Measurements from ENCODE around the gene LY6G5C. TPM values are rescaled to one million over a fixed set of nuclear protein-coding genes. Genes with fewer than 3 reads are reported as not detected.

Gene LY6G5C
- total RNA-seq, 3 donors from 2014 or later = 0.33 to 1.9 (median 0.64) TPM

GRCh38 chr6:31702405-31702818, 21.5 kb upstream of the LY6G5C start:
- TF ChIP-seq CTCF (IDR thresholded peaks at IDR 0.05) (no peak), POLR2A (IDR thresholded peaks at IDR 0.05) (no peak), POLR2AphosphoS5 (IDR thresholded peaks at IDR 0.05) (no peak)
- H3K4me1 ChIP-seq = peaks cover 4 to 17% of the 10 kb centered on the region in 2 donors
- no peaks in the 10 kb centered on the region for H3K9me3 ChIP-seq
- no peaks in the 10 kb centered on the region for H3K27me3 ChIP-seq
- intact Hi-C loops (cut with DNase I; ENCODE audit: low total_unique reads) = loop anchor here (1.0 to 10.0 kb wide), 2 partner anchors 16 to 62 kb away; partner anchors contain the start of gene SAPCD1
- no peaks in the 10 kb centered on the region for H3K36me3 ChIP-seq
- no peak for DNase-seq (ENCODE audit: low spot score in 2 of 2)
- peak overlapping the region; percentile 79 to 90 (median 86) for H3K4me3 ChIP-seq
- peak overlapping the region; percentile 98 to 99 for H3K27ac ChIP-seq

GRCh38 chr6:31701666-31702404, 21.0 kb upstream of the LY6G5C start:
- peak overlapping the region; percentile 5 to 99 for H3K27ac ChIP-seq
- intact Hi-C loops (cut with DNase I; ENCODE audit: low total_unique reads) = loop anchor here (1.0 to 10.0 kb wide), 2 partner anchors 16 to 63 kb away; partner anchors contain the start of gene SAPCD1

GRCh38 chr6:31700740-31701401, 20.0 kb upstream of the LY6G5C start:
- H3K27me3 ChIP-seq = no peaks in the 10 kb centered on the region
- H3K4me3 ChIP-seq = peak overlapping the region in 1 of 3 donors; percentile 90
- no peak overlapping the region for H3K27ac ChIP-seq
- peaks cover 4 to 17% of the 10 kb centered on the region in 2 donors for H3K4me1 ChIP-seq
- no peak for TF ChIP-seq CTCF (IDR thresholded peaks at IDR 0.05)
- TF ChIP-seq POLR2A (IDR thresholded peaks at IDR 0.05) = no peak
- no peak for TF ChIP-seq POLR2AphosphoS5 (IDR thresholded peaks at IDR 0.05)
- no peaks in the 10 kb centered on the region for H3K36me3 ChIP-seq
- intact Hi-C loops (cut with DNase I; ENCODE audit: low total_unique reads) = loop anchor here (10.0 kb wide), 1 partner anchor 64 kb away; the partner anchor contains the start of gene SAPCD1
- DNase-seq (ENCODE audit: low spot score in 2 of 2) = no peak
- no peaks in the 10 kb centered on the region for H3K9me3 ChIP-seq

More at GRCh38 chr6:31701666-31702404, 21.0 kb upstream of the LY6G5C start:
- DNase-seq (ENCODE audit: low spot score in 2 of 2) = no peak
- H3K4me3 ChIP-seq = peak overlapping the region; percentile 79 to 90 (median 86)
- H3K9me3 ChIP-seq = no peaks in the 10 kb centered on the region
- no peaks in the 10 kb centered on the region for H3K27me3 ChIP-seq
- H3K36me3 ChIP-seq = no peaks in the 10 kb centered on the region
- peaks cover 4 to 17% of the 10 kb centered on the region in 2 donors for H3K4me1 ChIP-seq
- no peak for TF ChIP-seq POLR2AphosphoS5 (IDR thresholded peaks at IDR 0.05)
- TF ChIP-seq CTCF (IDR thresholded peaks at IDR 0.05) = no peak

- intact Hi-C loops (cut with DNase I; ENCODE audit: low total_unique reads) = loop anchor here (10.0 kb wide), 1 partner anchor 257 kb away; the partner anchor contains the start of genes NELFE and SKIC2
- no peaks in the 10 kb centered on the region for H3K27me3 ChIP-seq
- H3K9me3 ChIP-seq = no peaks in the 10 kb centered on the region
- no peak for DNase-seq (ENCODE audit: low spot score in 2 of 2)
- peak overlapping the region in 1 of 2 donors; percentile 1 for H3K27ac ChIP-seq
- H3K4me3 ChIP-seq = no peak overlapping the region
- peaks cover 4 to 11% of the 10 kb centered on the region in 2 donors for H3K4me1 ChIP-seq
- no peak for TF ChIP-seq CTCF (IDR thresholded peaks at IDR 0.05)
- TF ChIP-seq POLR2A (IDR thresholded peaks at IDR 0.05) = no peak
- no peak for TF ChIP-seq POLR2AphosphoS5 (IDR thresholded peaks at IDR 0.05)
- H3K36me3 ChIP-seq = no peaks in the 10 kb centered on the region
Observed at GRCh38 chr6:31697555-31697954, 16.7 kb upstream of the LY6G5C start.
